IMR-90 (cell line): ENCODE results near the gene CYP46A1.

Source experiments
- BHLHE40 ChIP-seq: fragments of 150-350 bp; IDR thresholded peaks from 2 replicates; pipeline ENCODE4 v1.6.1; 2016; ENCODE audit warnings: mild to moderate bottlenecking, low read depth, low read length
- FOS ChIP-seq: fragments of 150-350 bp; IDR thresholded peaks from 2 replicates; pipeline ENCODE4 v1.6.1; 2016; ENCODE audit warnings: low read depth, low read length
- POLR2A ChIP-seq: IDR thresholded peaks from 2 replicates; pipeline ENCODE4 v1.6.1; 2012; ENCODE audit warnings: mild to moderate bottlenecking, low read depth, low read length
- RAD21 ChIP-seq: IDR thresholded peaks from 2 replicates; pipeline ENCODE4 v1.6.1; 2012; ENCODE audit warnings: low read length, improper control_type of control experiment
- RFX5 ChIP-seq: IDR thresholded peaks from 2 replicates; pipeline ENCODE4 v1.8.0; 2012; ENCODE audit warnings: low read depth, mild to moderate bottlenecking, low read length, moderate library complexity
- SMC3 ChIP-seq: fragments of 150-350 bp; IDR thresholded peaks from 2 replicates; pipeline ENCODE4 v1.6.1; 2016; ENCODE audit warnings: low read depth, mild to moderate bottlenecking, antibody characterized with exemption, low read length, moderate library complexity
- TF ChIP-seq, protein P1 (sequence below): conservative IDR thresholded peaks from 2 replicates; pipeline ENCODE4 v1.5.1; 2012; ENCODE audit warnings: mild to moderate bottlenecking, low read depth, low read length, improper control_type of control experiment

DNA sequence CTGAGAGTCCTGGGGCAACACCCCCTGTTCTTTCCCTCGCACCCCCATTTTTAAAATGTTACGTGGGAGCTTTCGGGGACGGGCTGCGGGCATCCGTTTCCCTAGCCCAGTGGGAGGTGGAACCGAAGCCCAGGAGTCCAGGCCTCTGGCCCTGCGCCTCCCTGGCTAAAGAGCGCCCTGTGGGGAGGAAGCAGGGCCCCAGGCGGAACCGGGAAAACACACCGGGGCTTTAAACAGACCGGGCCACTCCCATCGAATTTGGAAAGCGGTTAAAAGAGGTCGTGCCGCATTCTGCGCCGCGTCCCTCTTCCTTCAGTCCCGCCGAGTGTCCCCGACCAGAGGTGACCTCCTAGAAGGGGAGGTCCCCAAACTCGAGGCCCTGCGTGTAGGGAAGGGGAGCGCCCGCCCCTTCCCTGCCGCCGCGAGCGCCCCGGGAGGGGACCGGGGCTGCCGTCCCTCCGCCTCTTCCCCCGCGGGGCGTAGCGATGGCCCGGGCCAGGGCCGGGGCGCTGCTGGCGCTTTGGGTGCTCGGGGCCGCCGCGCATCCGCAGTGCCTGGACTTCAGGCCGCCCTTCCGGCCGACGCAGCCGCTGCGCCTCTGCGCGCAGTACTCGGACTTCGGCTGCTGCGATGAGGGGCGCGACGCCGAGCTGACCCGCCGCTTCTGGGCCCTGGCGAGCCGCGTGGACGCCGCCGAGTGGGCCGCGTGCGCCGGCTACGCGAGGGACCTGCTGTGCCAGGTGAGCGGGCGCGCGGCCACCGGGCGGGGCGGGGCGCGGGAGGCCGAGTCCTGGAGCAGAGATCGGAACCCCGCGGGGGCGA, 39.2 kb upstream of the CYP46A1 start, which contains the start of gene HHIPL1:
- TF ChIP-seq, protein P1, sequence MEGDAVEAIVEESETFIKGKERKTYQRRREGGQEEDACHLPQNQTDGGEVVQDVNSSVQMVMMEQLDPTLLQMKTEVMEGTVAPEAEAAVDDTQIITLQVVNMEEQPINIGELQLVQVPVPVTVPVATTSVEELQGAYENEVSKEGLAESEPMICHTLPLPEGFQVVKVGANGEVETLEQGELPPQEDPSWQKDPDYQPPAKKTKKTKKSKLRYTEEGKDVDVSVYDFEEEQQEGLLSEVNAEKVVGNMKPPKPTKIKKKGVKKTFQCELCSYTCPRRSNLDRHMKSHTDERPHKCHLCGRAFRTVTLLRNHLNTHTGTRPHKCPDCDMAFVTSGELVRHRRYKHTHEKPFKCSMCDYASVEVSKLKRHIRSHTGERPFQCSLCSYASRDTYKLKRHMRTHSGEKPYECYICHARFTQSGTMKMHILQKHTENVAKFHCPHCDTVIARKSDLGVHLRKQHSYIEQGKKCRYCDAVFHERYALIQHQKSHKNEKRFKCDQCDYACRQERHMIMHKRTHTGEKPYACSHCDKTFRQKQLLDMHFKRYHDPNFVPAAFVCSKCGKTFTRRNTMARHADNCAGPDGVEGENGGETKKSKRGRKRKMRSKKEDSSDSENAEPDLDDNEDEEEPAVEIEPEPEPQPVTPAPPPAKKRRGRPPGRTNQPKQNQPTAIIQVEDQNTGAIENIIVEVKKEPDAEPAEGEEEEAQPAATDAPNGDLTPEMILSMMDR = no peak
- TF ChIP-seq POLR2A (no peak), SMC3 (no peak), BHLHE40 (no peak), RAD21 (no peak), FOS (no peak), RFX5 (no peak)
